ENCODE results near the gene URB1.

GRCh38 chr21:32424674-32425073 is 31.9 kb upstream of the URB1 start:
- TF ChIP-seq CTCF (IDR thresholded peaks at IDR 0.05) (no peak), POLR2A (IDR thresholded peaks at IDR 0.05) (no peak)

Data from heart left ventricle (tissue), 13 donors.